ENCODE data around the gene SLC5A1. TPM values are rescaled to one million over a fixed set of nuclear protein-coding genes. Genes with fewer than 3 reads are reported as not detected.

SLC5A1 gene
- total RNA-seq, 1 donor from 2014 or later = not detected

DNA sequence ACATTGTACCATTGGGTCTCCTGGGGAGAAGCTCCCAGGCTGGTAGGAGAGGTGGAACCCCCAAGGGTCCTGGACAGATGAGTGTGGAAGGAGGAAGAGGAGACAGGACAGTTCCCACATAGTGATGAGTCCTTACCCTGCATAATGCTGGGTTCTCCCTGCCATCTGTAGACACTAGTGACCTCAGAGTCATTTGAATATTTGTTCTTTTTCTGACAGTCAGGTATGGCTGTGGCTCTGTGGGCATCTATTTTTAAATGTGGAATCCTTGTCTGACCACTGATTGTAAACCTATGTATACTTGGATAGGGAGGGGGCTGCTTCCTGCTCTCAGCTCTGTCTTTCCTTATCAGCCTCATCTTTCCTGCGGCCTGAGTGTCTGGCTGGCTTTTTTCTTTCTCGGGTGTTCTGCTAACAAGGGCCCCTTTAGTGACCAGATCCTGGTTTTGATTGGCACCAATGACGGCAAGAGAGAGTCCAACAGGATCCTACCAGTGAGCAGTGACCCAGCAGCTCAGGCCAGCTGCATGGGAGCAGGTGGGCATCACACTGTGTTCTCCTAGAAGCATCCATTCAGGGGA lies 2.6 kb upstream of the SLC5A1 start:
- TF ChIP-seq EZH2phosphoT487 (IDR thresholded peaks at IDR 0.05) = no peak
- H3K36me3 Mint-ChIP-seq = no peaks in the 10 kb centered on the region
- Histone ChIP-seq H2AFZ (replicated peaks) (no peak overlapping the region), H3K27me3 (no peaks in the 10 kb centered on the region), H4K20me1 (ENCODE audit: low read depth) (no peaks in the 10 kb centered on the region), H3K9me3 (ENCODE audit: low read depth) (no peaks in the 10 kb centered on the region), H3K36me3 (no peaks in the 10 kb centered on the region), H3K9ac (no peak overlapping the region), H3F3A (ENCODE audit: low read depth) (no peaks in the 10 kb centered on the region), H3K4me3 (no peak overlapping the region), H3K4me1 (no peaks in the 10 kb centered on the region), H3K27ac (no peak overlapping the region), H3K79me2 (ENCODE audit: low read depth) (no peaks in the 10 kb centered on the region), H3K4me2 (no peak overlapping the region)
- DNase-seq (ENCODE audit: low spot score) = no peak
- H3K4me3 Mint-ChIP-seq = no peak overlapping the region
- H3K27me3 Mint-ChIP-seq (ENCODE audit: insufficient read depth, low read depth) = peaks cover 4% of the 10 kb centered on the region
- no peaks in the 10 kb centered on the region for H3K9me3 Mint-ChIP-seq
- H3K27ac Mint-ChIP-seq = no peak overlapping the region
- no peaks in the 10 kb centered on the region for H3K4me1 Mint-ChIP-seq

DNA sequence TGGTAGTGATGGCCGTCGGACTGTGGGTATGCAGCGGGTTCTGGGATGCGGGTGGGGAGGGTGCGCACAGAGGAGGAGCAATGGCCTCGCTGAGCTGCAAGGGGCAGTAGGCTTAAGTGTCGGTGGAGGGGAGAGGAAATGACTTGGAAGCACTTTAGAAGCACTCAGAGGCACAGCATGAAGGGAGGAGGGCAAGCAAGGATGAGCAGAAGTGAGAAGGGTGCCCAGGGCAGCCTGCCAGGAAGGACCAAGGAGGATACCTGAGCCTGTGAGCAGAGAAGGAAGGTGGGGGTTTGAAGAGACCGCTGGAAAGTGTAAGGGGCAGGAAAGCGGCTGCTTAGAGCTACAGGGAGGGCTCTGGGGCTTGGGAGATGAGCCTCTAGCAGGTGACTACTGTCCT lies 330 bp downstream of the SLC5A1 start:
- Mint-ChIP-seq H3K36me3 (no peaks in the 10 kb centered on the region), H3K27ac (no peak overlapping the region), H3K27me3 (ENCODE audit: insufficient read depth, low read depth) (peaks cover 4% of the 10 kb centered on the region), H3K4me3 (no peak overlapping the region), H3K4me1 (no peaks in the 10 kb centered on the region), H3K9me3 (no peaks in the 10 kb centered on the region)
- H3K36me3 ChIP-seq = no peaks in the 10 kb centered on the region
- no peak overlapping the region for H2AFZ ChIP-seq (replicated peaks)
- no peaks in the 10 kb centered on the region for H3K27me3 ChIP-seq
- TF ChIP-seq EZH2 (IDR thresholded peaks at IDR 0.05) = no peak
- no peak for TF ChIP-seq EZH2phosphoT487 (IDR thresholded peaks at IDR 0.05)
- H3K4me2 ChIP-seq = no peak overlapping the region
- no peak overlapping the region for H3K27ac ChIP-seq
- no peak overlapping the region for H3K4me3 ChIP-seq
- no peaks in the 10 kb centered on the region for H3K9me3 ChIP-seq (ENCODE audit: low read depth)
- DNase-seq (ENCODE audit: low spot score) = no peak
- no peaks in the 10 kb centered on the region for H4K20me1 ChIP-seq (ENCODE audit: low read depth)
- H3K79me2 ChIP-seq (ENCODE audit: low read depth) = no peaks in the 10 kb centered on the region
- no peaks in the 10 kb centered on the region for H3K4me1 ChIP-seq
- no peaks in the 10 kb centered on the region for H3F3A ChIP-seq (ENCODE audit: low read depth)
- H3K9ac ChIP-seq = no peak overlapping the region

- Histone ChIP-seq H3K27me3 (no peaks in the 10 kb centered on the region), H3K9me3 (ENCODE audit: low read depth) (no peaks in the 10 kb centered on the region), H3K4me2 (no peak overlapping the region), H3K79me2 (ENCODE audit: low read depth) (no peaks in the 10 kb centered on the region), H3K9ac (no peak overlapping the region), H2AFZ (replicated peaks) (no peak overlapping the region), H3K36me3 (no peaks in the 10 kb centered on the region), H4K20me1 (ENCODE audit: low read depth) (no peaks in the 10 kb centered on the region), H3K4me3 (no peak overlapping the region), H3F3A (ENCODE audit: low read depth) (no peaks in the 10 kb centered on the region), H3K27ac (no peak overlapping the region), H3K4me1 (no peaks in the 10 kb centered on the region)
- no peaks in the 10 kb centered on the region for H3K9me3 Mint-ChIP-seq
- no peaks in the 10 kb centered on the region for H3K36me3 Mint-ChIP-seq
- H3K4me3 Mint-ChIP-seq = no peak overlapping the region
- H3K27ac Mint-ChIP-seq = no peak overlapping the region
- no peak for TF ChIP-seq EZH2phosphoT487 (IDR thresholded peaks at IDR 0.05)
- TF ChIP-seq EZH2 (IDR thresholded peaks at IDR 0.05) = no peak
- no peak for DNase-seq (ENCODE audit: low spot score)
- no peaks in the 10 kb centered on the region for H3K4me1 Mint-ChIP-seq
- H3K27me3 Mint-ChIP-seq (ENCODE audit: insufficient read depth, low read depth) = peaks cover 2% of the 10 kb centered on the region
Measured at GRCh38 chr22:32044477-32044876, 1.4 kb downstream of the SLC5A1 start.

DNA sequence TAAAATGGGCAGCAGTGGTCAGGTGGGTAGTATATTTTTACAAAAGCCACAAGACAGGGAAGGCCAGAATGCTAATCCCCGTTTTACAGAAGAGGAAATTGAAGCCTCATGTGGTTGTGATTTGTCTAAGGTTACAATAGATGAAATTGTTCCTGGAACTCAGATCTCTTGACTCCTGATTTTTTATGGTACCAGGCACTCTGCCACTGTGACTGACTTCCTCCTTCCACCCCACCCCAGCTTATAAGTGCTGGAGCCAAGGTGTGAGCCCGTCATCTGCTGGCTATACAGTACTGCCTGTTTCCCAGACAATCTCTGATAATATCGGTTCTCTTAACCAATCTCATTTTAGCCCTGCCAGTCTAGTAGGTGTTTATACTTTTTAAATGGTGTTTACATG lies 1.9 kb downstream of the SLC5A1 start:
- Histone ChIP-seq H2AFZ (replicated peaks) (no peak overlapping the region), H3K79me2 (ENCODE audit: low read depth) (no peaks in the 10 kb centered on the region), H3K27me3 (no peaks in the 10 kb centered on the region), H3K27ac (no peak overlapping the region), H3K4me3 (no peak overlapping the region), H3F3A (ENCODE audit: low read depth) (no peaks in the 10 kb centered on the region), H3K4me1 (no peaks in the 10 kb centered on the region), H3K9ac (no peak overlapping the region), H4K20me1 (ENCODE audit: low read depth) (no peaks in the 10 kb centered on the region), H3K9me3 (ENCODE audit: low read depth) (no peaks in the 10 kb centered on the region), H3K36me3 (no peaks in the 10 kb centered on the region), H3K4me2 (no peak overlapping the region)
- TF ChIP-seq CTCF (IDR thresholded peaks at IDR 0.05) = no peak
- no peak for TF ChIP-seq EZH2phosphoT487 (IDR thresholded peaks at IDR 0.05)
- no peak for TF ChIP-seq EZH2 (IDR thresholded peaks at IDR 0.05)
- Mint-ChIP-seq H3K27me3 (ENCODE audit: insufficient read depth, low read depth) (peaks cover 4% of the 10 kb centered on the region), H3K27ac (no peak overlapping the region), H3K4me3 (no peak overlapping the region), H3K9me3 (no peaks in the 10 kb centered on the region), H3K4me1 (no peaks in the 10 kb centered on the region), H3K36me3 (no peaks in the 10 kb centered on the region)
- DNase-seq (ENCODE audit: low spot score) = no peak

DNA sequence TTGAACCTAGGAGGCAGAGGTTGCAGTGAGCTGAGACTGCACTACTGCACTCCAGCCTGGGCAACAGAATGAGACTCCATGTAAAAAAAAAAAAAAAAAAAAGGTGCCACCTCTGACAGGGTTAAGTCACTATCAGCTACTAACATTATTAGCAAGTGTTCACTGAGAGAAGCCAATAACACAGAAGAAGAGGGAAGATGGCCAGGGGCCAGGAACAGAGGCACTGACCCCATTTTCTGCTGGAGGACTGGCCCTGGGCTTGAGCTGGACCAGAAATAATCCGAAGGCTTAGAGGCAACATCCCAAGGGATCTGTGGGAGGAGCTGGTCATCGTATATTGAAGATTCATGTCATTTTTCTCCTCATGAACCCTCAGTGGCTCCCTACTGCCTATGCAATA lies 5.0 kb downstream of the SLC5A1 start:
- H3K27me3 ChIP-seq = no peaks in the 10 kb centered on the region
- no peak overlapping the region for H3K27ac Mint-ChIP-seq
- H3K36me3 Mint-ChIP-seq = no peaks in the 10 kb centered on the region
- peaks cover 4% of the 10 kb centered on the region for H3K27me3 Mint-ChIP-seq (ENCODE audit: insufficient read depth, low read depth)
- no peaks in the 10 kb centered on the region for H3F3A ChIP-seq (ENCODE audit: low read depth)
- no peak overlapping the region for H3K4me3 Mint-ChIP-seq
- DNase-seq (ENCODE audit: low spot score) = no peak
- H3K9me3 ChIP-seq (ENCODE audit: low read depth) = no peaks in the 10 kb centered on the region
- H3K79me2 ChIP-seq (ENCODE audit: low read depth) = no peaks in the 10 kb centered on the region
- TF ChIP-seq EZH2 (IDR thresholded peaks at IDR 0.05) (no peak), CTCF (IDR thresholded peaks at IDR 0.05) (no peak), EZH2phosphoT487 (IDR thresholded peaks at IDR 0.05) (no peak)
- no peaks in the 10 kb centered on the region for H3K4me1 Mint-ChIP-seq
- H3K4me1 ChIP-seq = no peaks in the 10 kb centered on the region
- no peaks in the 10 kb centered on the region for H3K36me3 ChIP-seq
- no peaks in the 10 kb centered on the region for H4K20me1 ChIP-seq (ENCODE audit: low read depth)
- H3K9me3 Mint-ChIP-seq = no peaks in the 10 kb centered on the region
- H2AFZ ChIP-seq (replicated peaks) = no peak overlapping the region
- H3K4me3 ChIP-seq = no peak overlapping the region
- no peak overlapping the region for H3K27ac ChIP-seq
- H3K9ac ChIP-seq = no peak overlapping the region
- H3K4me2 ChIP-seq = no peak overlapping the region

Data from neural progenitor cell (in vitro differentiated cells).